ENCODE measurements around the gene EBLN2.

Gene EBLN2

DNA sequence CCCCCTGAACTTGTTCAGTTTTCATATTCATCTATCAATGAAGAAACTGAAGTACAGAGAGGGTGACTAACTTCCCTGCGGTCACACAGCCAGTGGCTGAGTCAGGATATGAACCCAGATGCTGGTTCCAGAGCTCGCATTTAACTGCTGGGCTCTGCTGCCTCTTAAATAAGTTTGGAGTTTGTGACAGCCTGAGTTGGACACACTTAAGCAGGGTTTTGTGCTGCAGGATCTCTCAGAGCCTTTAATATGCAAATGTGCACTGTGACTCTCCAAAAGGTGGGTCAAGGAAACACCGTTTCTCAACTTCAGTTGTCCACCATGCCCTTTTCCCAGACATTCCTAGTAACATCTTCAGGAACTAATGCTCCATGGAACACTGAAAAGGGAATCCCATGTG, 45.8 kb downstream of the EBLN2 start:
- no peak for DNase-seq (ENCODE audit: low spot score)

DNA sequence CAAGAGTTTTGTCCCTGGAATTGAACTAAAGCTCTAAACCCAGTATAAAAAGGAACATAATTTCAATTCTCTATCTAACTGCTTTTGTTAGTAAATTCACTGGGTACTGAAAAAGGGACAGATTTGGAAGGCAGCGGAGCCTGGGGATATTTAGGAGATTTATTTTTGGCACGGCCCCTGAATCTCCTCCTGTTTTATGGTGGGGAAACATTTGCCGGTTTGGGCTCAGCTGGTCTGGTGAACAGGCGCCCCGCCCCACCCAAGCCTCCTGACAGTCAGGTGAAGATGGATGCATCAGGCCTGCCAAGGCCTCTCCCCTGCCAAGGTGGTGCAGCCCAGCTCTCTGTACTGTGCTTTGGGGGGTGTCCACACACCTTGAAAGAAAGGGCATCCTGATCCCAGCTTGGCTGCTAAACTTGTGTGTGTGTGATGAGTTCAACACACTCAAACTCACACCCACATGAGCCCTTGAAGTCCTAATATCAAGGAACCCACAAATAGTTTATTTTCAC, 46.3 kb downstream of the EBLN2 start:
- no peak for DNase-seq (ENCODE audit: low spot score)

DNA sequence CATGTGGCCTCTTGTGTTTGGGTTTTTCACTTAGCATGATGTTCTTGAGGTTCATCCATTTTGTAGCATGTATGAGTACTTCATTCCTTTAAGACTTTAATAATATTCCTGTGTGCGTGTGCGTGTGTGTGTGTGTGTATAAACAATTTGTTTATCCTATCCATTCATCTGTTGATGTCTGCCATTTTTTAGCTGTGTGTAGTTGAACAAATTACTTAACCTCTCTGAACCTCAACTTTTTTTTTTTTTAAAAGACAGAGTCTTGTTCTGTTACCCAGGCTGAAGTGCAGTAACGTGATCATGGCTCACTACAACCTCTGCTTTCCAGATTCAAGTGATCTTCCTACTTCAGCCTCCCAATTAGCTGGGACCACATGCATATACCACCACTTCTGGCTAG, 47.3 kb downstream of the EBLN2 start:
- no peak for DNase-seq (ENCODE audit: low spot score)

DNA sequence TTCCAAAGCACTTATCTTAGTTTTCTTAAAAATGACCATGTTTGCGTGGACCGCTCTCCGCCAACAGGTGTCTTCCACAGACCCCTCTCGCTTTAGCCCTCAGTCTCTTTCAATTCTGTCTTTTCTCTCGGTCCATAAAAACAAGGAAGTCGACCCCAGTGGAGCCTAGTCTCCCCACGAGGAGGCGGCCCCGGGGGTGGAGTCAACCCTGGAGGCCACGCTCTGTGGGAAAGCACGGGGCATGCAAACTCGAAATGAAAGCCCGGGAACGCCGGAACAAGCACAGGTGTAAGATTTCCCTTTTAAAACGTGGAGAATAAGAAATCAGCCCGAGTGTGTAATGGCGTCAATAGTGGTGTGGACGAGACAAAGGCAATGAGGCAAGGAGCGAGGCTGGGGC, 49.1 kb downstream of the EBLN2 start:
- no peak for DNase-seq (ENCODE audit: low spot score)
